Measurements from ENCODE around the gene ZMAT2. TPM values are rescaled to one million over a fixed set of nuclear protein-coding genes. Genes with fewer than 3 reads are reported as not detected.
A peak's percentile ranks its signal among the peaks of the same experiment; 100 is the strongest.
"Not testable (repeated sequence)": the region's sequence is repeated elsewhere in the genome, so short reads cannot be mapped to it uniquely, and the experiment has no call there.

The ZMAT2 gene
- 10 to 100 TPM; 43.3 to 47.4 TPM for total RNA-seq

- ChIA-PET CTCF (interaction anchor here (0.7 to 1.4 kb wide), 4 partner anchors 10 to 307 kb away, joined by 3 to 6 read pairs (median 4); partner anchors contain the start of genes HARS1 and HARS2), POLR2A (interaction anchor here (0.6 to 2.5 kb wide), 11 partner anchors 9 to 871 kb away, joined by 3 to 22 read pairs (median 3); partner anchors contain the start of genes EIF4EBP3, HARS1, HARS2 and IK)
- peaks cover 77% of the 10 kb centered on the region for H3K36me3 Mint-ChIP-seq (ENCODE audit: low read depth)
Measured at GRCh38 chr5:140700177-140701144, at the start of gene ZMAT2. TSS of gene ZMAT2 (plus strand) at chr5:140700447. CDS start at chr5:140700461, 14 bp downstream.

GRCh38 chr5:140658870-140659269 lies 41.4 kb upstream of the ZMAT2 start:
- DNase-seq = no peak
- H3K27ac Mint-ChIP-seq = no peak overlapping the region
- no peak for ATAC-seq
- H3K9me3 Mint-ChIP-seq (ENCODE audit: insufficient read depth) = no peaks in the 10 kb centered on the region
- ChIA-PET POLR2A (interaction anchor here (1.3 kb wide), 1 partner anchor 11 kb away, joined by 5 read pairs; the partner anchor contains the start of genes IK and NDUFA2), CTCF (no interaction called here)
- no peak overlapping the region for H3K4me3 Mint-ChIP-seq
- peaks cover 4% of the 10 kb centered on the region for H3K4me1 Mint-ChIP-seq (ENCODE audit: low read depth)
- H3K36me3 Mint-ChIP-seq (ENCODE audit: low read depth) = peaks cover 82% of the 10 kb centered on the region
- H3K27me3 Mint-ChIP-seq (ENCODE audit: low read depth) = no peaks in the 10 kb centered on the region

More at GRCh38 chr5:140700177-140701144, at the start of gene ZMAT2:
- ATAC-seq = peak; percentile 99
- no peaks in the 10 kb centered on the region for H3K27me3 Mint-ChIP-seq (ENCODE audit: low read depth)
- peak within 1 kb of the TSS; percentile 96 for H3K4me3 Mint-ChIP-seq
- H3K9me3 Mint-ChIP-seq (ENCODE audit: insufficient read depth) = no peaks in the 10 kb centered on the region
- H3K27ac Mint-ChIP-seq = peak within 1 kb of the TSS; percentile 92
- H3K4me1 Mint-ChIP-seq (ENCODE audit: low read depth) = peaks cover 20% of the 10 kb centered on the region
- peak; percentile 98 for DNase-seq

- H3K27me3 Mint-ChIP-seq (ENCODE audit: low read depth); H3K4me3 Mint-ChIP-seq; CTCF ChIA-PET; H3K9me3 Mint-ChIP-seq (ENCODE audit: insufficient read depth); H3K27ac Mint-ChIP-seq; POLR2A ChIA-PET; DNase-seq; ATAC-seq: not testable (repeated sequence)
- Mint-ChIP-seq H3K4me1 (ENCODE audit: low read depth) (peaks cover 12% of the 10 kb centered on the region), H3K36me3 (ENCODE audit: low read depth) (peaks cover 71% of the 10 kb centered on the region)
Measured at GRCh38 chr5:140660371-140660770, 39.9 kb upstream of the ZMAT2 start.

- ChIA-PET POLR2A (interaction anchor here (0.9 to 5.8 kb wide), 8 partner anchors 11 to 117 kb away, joined by 3 to 44 read pairs (median 4); partner anchors contain the start of genes EIF4EBP3, HARS1, HARS2 and IK), CTCF (interaction anchor here (3.1 kb wide), 1 partner anchor 17 kb away, joined by 13 read pairs; the partner anchor contains the start of genes IK and NDUFA2)
- DNase-seq (no peak), ATAC-seq (no peak)
- peaks cover 75% of the 10 kb centered on the region for H3K36me3 Mint-ChIP-seq (ENCODE audit: low read depth)
- H3K4me3 Mint-ChIP-seq = peak overlapping the region; percentile 98
- no peaks in the 10 kb centered on the region for H3K9me3 Mint-ChIP-seq (ENCODE audit: insufficient read depth)
- peak overlapping the region; percentile 96 for H3K27ac Mint-ChIP-seq
- H3K27me3 Mint-ChIP-seq (ENCODE audit: low read depth) = no peaks in the 10 kb centered on the region
- peaks cover 35% of the 10 kb centered on the region for H3K4me1 Mint-ChIP-seq (ENCODE audit: low read depth)
Measured at GRCh38 chr5:140664030-140664358, 36.3 kb upstream of the ZMAT2 start.

- peak within 1 kb of the TSS; percentile 98 for H3K4me3 Mint-ChIP-seq
- CTCF ChIA-PET = interaction anchor here (0.7 to 3.1 kb wide), 3 partner anchors 11 to 47 kb away, joined by 4 to 13 read pairs (median 5); partner anchors contain the start of genes IK and NDUFA2
- no peaks in the 10 kb centered on the region for H3K9me3 Mint-ChIP-seq (ENCODE audit: insufficient read depth)
- DNase-seq (peak; percentile 97), ATAC-seq (peak; percentile 93)
- peaks cover 35% of the 10 kb centered on the region for H3K4me1 Mint-ChIP-seq (ENCODE audit: low read depth)
- peak within 1 kb of the TSS; percentile 96 for H3K27ac Mint-ChIP-seq
- H3K36me3 Mint-ChIP-seq (ENCODE audit: low read depth) = peaks cover 75% of the 10 kb centered on the region
- H3K27me3 Mint-ChIP-seq (ENCODE audit: low read depth) = no peaks in the 10 kb centered on the region
- POLR2A ChIA-PET = interaction anchor here (0.9 to 5.8 kb wide), 10 partner anchors 12 to 942 kb away, joined by 3 to 44 read pairs (median 4); partner anchors contain the start of genes EIF4EBP3, HARS1, HARS2 and IK
Measured at GRCh38 chr5:140664359-140665119, 35.7 kb upstream of the ZMAT2 start, which contains the start of gene WDR55. TSS of gene WDR55 (plus strand) at chr5:140664904. CDS start at chr5:140664913, 9 bp downstream.

GRCh38 chr5:140671035-140671434 lies 29.2 kb upstream of the ZMAT2 start:
- H3K4me3 Mint-ChIP-seq; ATAC-seq; POLR2A ChIA-PET; H3K9me3 Mint-ChIP-seq (ENCODE audit: insufficient read depth); CTCF ChIA-PET; H3K27me3 Mint-ChIP-seq (ENCODE audit: low read depth); H3K27ac Mint-ChIP-seq; DNase-seq: not testable (repeated sequence)
- peaks cover 67% of the 10 kb centered on the region for H3K36me3 Mint-ChIP-seq (ENCODE audit: low read depth)
- peaks cover 21% of the 10 kb centered on the region for H3K4me1 Mint-ChIP-seq (ENCODE audit: low read depth)

- H3K36me3 Mint-ChIP-seq (ENCODE audit: low read depth) = peaks cover 69% of the 10 kb centered on the region
- ATAC-seq (no peak), DNase-seq (no peak)
- CTCF ChIA-PET = no interaction called here
- no peaks in the 10 kb centered on the region for H3K9me3 Mint-ChIP-seq (ENCODE audit: insufficient read depth)
- H3K27ac Mint-ChIP-seq = no peak overlapping the region
- peaks cover 16% of the 10 kb centered on the region for H3K4me1 Mint-ChIP-seq (ENCODE audit: low read depth)
- no peaks in the 10 kb centered on the region for H3K27me3 Mint-ChIP-seq (ENCODE audit: low read depth)
- POLR2A ChIA-PET = interaction anchor here (1.0 kb wide), 2 partner anchors 16 to 29 kb away, joined by 3 read pairs; partner anchors contain the start of gene ZMAT2
- H3K4me3 Mint-ChIP-seq = no peak overlapping the region
Measured at GRCh38 chr5:140671472-140672125, 28.6 kb upstream of the ZMAT2 start.

- POLR2A ChIA-PET = interaction anchor here (1.0 kb wide), 2 partner anchors 17 to 28 kb away, joined by 3 read pairs; partner anchors contain the start of gene ZMAT2
- Mint-ChIP-seq H3K27ac (no peak overlapping the region), H3K36me3 (ENCODE audit: low read depth) (peaks cover 67% of the 10 kb centered on the region)
Measured at GRCh38 chr5:140672455-140673186, 27.6 kb upstream of the ZMAT2 start.

GRCh38 chr5:140673187-140673976 lies 26.9 kb upstream of the ZMAT2 start, which contains the start of gene DND1:
TSS of gene DND1 (minus strand) at chr5:140673576. CDS start at chr5:140673542, 34 bp downstream.
- peak within 1 kb of the TSS; percentile 18 for H3K27ac Mint-ChIP-seq

More at GRCh38 chr5:140672455-140673186, 27.6 kb upstream of the ZMAT2 start:
- ATAC-seq (no peak), DNase-seq (no peak)
- Mint-ChIP-seq H3K27me3 (ENCODE audit: low read depth) (no peaks in the 10 kb centered on the region), H3K9me3 (ENCODE audit: insufficient read depth) (no peaks in the 10 kb centered on the region), H3K4me3 (no peak overlapping the region), H3K4me1 (ENCODE audit: low read depth) (peaks cover 6% of the 10 kb centered on the region)
- CTCF ChIA-PET = no interaction called here

GRCh38 chr5:140674211-140674610 lies 26.0 kb upstream of the ZMAT2 start:
- ChIA-PET CTCF (no interaction called here), POLR2A (interaction anchor here (1.5 to 2.1 kb wide), 2 partner anchors 17 to 26 kb away, joined by 6 to 7 read pairs; partner anchors contain the start of genes HARS1, HARS2, IK and NDUFA2)
- peak overlapping the region; percentile 18 for H3K27ac Mint-ChIP-seq
- ATAC-seq (no peak), DNase-seq (no peak)
- no peak overlapping the region for H3K4me3 Mint-ChIP-seq
- no peaks in the 10 kb centered on the region for H3K9me3 Mint-ChIP-seq (ENCODE audit: insufficient read depth)
- H3K36me3 Mint-ChIP-seq (ENCODE audit: low read depth) = peaks cover 64% of the 10 kb centered on the region
- no peaks in the 10 kb centered on the region for H3K27me3 Mint-ChIP-seq (ENCODE audit: low read depth)
- peaks cover 4% of the 10 kb centered on the region for H3K4me1 Mint-ChIP-seq (ENCODE audit: low read depth)

More at GRCh38 chr5:140673187-140673976, 26.9 kb upstream of the ZMAT2 start, which contains the start of gene DND1:
- peaks cover 65% of the 10 kb centered on the region for H3K36me3 Mint-ChIP-seq (ENCODE audit: low read depth)
- DNase-seq (no peak), ATAC-seq (peak; percentile 18)
- peaks cover 4% of the 10 kb centered on the region for H3K4me1 Mint-ChIP-seq (ENCODE audit: low read depth)
- no peak within 1 kb of the TSS for H3K4me3 Mint-ChIP-seq
- CTCF ChIA-PET = no interaction called here
- H3K27me3 Mint-ChIP-seq (ENCODE audit: low read depth) = no peaks in the 10 kb centered on the region
- POLR2A ChIA-PET = no interaction called here
- no peaks in the 10 kb centered on the region for H3K9me3 Mint-ChIP-seq (ENCODE audit: insufficient read depth)

Measured in activated CD8-positive, alpha-beta T cell treated with anti-CD3 and anti-CD28 coated beads, Interleukin-2, amount 10 ng/mL, durations not matched to agents 7 days and 5 days (primary cell).